Cortex of kidney (tissue), 1 donor: ENCODE data around the gene WRNIP1.
"Not testable (repeated sequence)": the region's sequence is repeated elsewhere in the genome, so short reads cannot be mapped to it uniquely, and the experiment has no call there.

Source experiments
- DNase-seq: peaks from one replicate; lab custom pipeline; 2025; lab: John Stamatoyannopoulos, UW

The WRNIP1 gene

DNA sequence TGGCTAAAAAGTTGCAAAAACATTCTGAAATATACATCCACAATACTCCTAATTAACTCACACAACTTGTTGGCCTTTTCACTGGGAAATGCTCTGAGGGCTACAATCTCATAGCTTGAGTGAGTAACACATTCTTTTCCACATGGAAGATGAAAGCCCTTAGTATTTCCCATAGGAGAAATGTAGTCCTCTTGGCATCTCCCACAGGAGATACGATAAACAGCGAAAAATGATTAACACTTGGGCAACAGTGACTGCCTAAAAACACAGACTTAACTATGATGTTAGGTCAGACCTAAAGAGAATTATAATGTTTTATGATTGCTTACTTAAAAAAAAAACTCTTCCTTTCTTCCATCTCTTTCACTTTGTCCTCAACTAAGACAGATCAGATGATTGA lies 23.4 kb upstream of the WRNIP1 start:
- no peak for DNase-seq

GRCh38 chr6:2743280-2744208 lies 21.6 kb upstream of the WRNIP1 start:
- no peak for DNase-seq

GRCh38 chr6:2744209-2744771 lies 20.9 kb upstream of the WRNIP1 start:
- no peak for DNase-seq

DNA sequence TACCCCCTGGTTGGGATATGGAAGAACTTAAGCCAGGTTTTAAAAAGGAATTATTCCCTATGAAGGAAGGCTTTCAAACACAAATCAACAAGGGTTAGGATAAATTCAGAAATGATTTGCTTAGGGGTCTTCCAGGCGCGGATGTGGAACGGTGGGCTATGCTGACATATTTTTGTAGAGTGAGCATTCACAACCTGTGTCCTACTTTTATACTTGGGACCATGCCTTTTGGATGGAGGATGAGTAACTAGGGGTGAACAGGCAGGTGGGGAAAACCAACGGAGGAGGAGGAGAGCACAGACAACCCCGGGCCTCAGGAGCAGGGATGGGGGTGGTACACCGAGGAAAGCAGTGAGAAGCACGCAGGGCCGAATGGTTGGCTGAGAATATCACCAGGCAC lies 20.4 kb upstream of the WRNIP1 start:
- DNase-seq: no peak

DNA sequence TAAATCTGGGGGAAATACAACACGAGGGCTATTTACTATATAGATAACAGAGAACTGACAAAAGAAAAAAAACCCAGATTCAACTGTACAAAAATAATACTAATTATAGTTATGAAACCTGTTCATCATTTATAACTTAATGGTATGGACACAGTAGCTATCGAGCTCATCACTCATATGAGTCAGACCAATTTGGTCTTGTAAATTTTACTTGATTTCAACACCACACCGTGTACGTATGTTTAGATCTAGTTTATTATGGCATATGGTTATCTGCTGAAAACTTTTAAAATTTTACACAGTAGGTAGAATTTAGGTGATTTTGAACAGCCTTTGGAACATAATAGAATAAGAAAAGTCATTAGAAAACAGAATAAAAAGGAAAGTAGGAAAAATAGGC lies 19.9 kb upstream of the WRNIP1 start:
- DNase-seq: no peak

DNA sequence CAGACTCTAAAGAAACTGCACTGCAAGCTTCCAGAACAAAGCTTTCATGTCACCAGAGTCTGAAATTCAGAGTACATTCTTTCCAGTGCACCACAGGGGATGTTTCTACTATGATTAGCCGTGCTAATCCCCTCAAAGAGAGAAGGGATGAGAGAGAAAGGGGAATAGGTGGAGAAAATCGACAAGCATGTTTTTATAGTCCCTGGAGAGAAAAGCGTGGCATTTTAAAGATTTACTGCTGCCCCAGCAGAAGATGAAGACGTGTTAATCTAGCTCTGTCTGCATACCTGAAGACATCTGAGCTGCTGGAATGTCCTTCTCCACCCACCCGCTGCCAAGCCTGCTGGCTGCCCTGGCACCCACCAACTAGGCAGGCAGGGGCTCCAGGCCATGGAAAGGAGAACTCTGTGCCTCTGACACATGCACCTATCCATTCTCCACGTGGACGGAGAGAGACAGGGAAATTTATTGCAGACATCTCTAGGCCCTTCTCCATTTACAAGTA lies 18.6 kb upstream of the WRNIP1 start:
- no peak for DNase-seq

DNA sequence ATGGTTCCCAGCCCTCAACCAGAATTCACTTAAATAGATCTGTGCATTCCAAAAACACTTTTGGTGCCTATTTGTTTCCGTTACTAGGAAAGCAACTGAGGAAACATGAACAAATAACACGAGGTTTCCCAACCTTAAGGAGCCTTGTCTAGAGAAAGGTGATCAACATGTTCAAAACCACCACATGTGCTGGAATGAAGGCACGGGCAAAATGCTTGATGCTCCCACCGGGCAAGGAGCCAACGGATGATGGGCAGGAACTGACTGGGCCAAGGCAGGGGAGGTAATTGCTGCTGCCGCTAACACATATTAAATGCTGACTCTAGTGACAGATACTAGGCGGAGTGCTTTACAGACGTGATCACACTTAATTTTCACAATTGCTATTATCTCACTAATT lies 17.0 kb upstream of the WRNIP1 start:
- DNase-seq: no peak

DNA sequence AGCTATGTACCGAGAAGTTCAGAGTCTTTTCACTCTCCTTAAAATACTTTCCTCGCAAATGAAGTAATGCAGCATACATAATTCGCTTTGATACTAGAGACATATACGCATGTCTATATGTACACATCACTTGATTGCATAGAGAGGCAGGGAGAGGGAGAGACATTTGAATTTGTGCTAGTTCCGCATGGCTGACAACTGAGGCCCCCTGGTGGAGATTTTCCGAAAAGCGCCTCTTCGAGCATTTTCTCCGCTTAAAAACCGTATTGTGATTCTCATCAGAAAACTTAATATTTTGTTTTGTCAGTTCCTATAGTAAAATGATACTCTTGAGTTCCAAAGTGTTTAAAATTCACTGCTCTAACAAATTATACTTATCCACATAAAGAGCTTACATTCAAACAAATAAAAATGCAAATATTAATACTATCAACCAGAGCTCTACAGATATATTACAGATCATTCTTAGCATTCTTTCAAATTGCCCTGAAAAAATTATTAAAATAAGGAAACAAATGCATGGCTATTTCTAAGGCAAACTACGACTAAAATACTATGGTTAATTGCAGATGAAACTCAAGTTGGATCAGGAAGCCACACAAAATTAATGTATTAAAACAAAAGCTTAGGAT lies 15.1 kb upstream of the WRNIP1 start:
- DNase-seq: no peak

GRCh38 chr6:2750832-2751231 lies 14.4 kb upstream of the WRNIP1 start, which contains the start of gene MYLK4:
TSS of gene MYLK4 (minus strand) at chr6:2750922. CDS start at chr6:2749294, 1,628 bp downstream.
- DNase-seq: no peak

GRCh38 chr6:2751871-2752270 lies 13.3 kb upstream of the WRNIP1 start:
- no peak for DNase-seq

GRCh38 chr6:2752477-2753109 lies 12.6 kb upstream of the WRNIP1 start:
- no peak for DNase-seq

DNA sequence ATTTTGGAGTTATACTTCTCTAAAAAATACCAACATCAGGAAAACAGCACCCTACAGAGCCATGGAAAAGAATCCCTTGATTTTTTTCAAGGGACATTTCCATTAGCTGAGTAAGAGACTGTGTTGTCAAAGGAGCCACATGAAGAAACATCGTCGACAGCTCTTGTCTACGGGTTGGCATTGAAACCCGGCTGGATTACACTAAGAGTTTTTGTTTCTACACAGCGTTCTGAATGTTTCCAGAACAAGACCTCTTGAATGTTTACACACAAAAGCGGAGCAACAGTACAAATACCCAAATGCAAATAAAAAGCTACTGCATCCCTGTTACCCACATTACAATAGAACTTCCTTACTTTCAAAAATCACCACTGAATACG lies 12.1 kb upstream of the WRNIP1 start:
- no peak for DNase-seq

GRCh38 chr6:2753743-2754142 lies 11.4 kb upstream of the WRNIP1 start:
- DNase-seq: no peak

DNA sequence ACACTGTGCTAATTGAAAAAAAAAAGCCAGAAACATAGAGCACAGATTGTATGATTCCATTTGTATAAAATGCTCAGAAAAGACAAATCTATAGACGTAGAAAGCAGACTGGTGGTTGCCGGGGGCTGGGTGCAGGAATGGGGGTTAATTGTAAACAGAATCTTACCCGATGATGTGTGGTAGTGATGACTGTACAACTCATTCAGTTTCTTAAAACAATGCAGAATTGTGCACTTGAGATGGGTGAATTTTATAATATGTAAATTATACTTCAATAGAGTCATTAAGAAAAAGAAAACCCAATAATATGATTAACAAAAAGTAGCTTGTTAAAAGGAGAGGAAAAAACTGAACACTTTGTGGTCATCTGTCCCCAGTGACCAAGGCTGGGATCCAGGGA lies 10.8 kb upstream of the WRNIP1 start:
- no peak for DNase-seq

DNA sequence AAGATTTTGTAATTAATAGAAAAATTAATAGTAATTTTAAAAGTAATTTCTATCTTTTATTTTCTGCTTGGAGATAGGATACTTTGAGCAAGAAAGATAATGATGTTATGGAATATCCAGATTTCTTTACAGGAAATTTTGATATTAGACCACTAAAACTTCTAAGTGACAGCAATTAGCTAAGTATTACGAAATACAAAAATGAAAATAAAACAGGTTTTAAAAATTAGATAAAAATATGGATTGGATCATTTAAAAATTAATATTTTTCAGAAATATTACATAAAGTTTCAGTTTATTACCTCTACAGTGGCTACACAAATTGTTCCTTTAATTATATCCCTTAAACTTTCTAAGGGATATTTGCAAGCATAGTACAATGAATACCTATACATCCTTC lies 10.3 kb upstream of the WRNIP1 start:
- DNase-seq: no peak

DNA sequence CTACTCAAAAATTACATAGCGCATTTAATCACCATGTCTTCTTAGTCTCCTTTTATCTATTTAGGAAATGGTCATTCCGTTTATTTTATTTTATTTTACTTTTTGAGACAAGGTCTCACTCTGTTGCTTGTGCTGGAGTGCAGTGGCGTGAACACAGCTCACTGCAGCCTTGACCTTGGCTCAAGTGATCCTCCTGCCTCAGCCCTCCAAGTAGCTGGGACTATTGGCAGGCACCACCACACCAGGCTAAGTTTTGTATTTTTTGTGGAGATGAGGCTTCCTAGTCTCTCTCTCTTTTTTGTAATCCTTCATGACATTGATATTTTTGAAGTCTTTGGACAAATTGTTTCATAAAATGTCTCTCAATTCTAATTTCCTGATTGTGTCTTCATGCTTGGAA lies 9.7 kb upstream of the WRNIP1 start:
- no peak for DNase-seq

DNA sequence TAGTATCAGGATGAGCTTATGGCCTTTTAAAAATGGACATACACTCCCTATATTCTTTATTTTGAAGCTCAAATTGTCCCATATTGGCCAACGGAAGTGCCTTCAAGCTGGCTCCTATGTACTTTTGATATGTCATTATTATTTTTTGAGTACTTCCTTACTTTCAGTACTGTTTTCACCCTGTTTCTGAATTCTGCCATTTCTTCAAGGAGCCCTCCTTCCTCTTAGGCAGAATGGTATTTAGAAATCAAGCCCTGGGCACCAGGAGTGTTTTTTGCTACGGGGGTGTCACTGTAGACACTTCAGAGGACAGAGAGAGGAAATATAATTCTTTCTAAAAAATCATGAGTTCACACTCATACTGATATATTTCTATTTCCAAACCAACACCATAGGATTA lies 9.0 kb upstream of the WRNIP1 start:
- DNase-seq: no peak

DNA sequence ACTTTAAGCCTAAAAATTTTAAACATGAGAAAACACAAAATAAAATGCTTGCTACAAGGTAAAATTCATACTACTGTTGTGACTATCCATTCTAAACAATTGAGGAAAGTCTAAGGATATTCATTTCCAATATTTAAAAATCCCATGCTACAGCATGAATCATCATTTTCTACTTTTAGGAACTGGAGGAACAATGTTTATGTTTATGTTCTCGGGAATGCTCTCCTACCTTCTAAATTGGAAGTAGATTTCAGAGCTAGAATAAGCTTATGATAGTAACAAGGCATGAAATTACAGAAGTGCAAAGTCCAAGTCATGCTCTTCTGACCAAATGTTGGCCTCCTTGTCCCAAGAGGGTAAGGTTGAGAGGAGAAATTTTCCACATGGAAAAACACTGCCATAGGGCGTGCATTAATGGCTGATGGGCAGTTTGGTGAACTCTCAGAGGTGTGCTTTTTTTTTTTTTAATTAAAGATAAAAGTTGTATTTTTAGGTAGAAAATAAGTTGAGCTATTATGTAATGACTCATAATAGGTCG lies 8.4 kb upstream of the WRNIP1 start:
- no peak for DNase-seq

- no peak for DNase-seq
Observed at GRCh38 chr6:2758980-2759379, 6.2 kb upstream of the WRNIP1 start.

- no peak for DNase-seq
Observed at GRCh38 chr6:2760882-2761842, 4.0 kb upstream of the WRNIP1 start.

GRCh38 chr6:2762868-2763267 lies 2.3 kb upstream of the WRNIP1 start:
- DNase-seq: not testable (repeated sequence)
